Upper lobe of left lung (tissue), 6 donors: ENCODE data around the gene TOMM22. TPM values are rescaled to one million over a fixed set of nuclear protein-coding genes. Genes with fewer than 3 reads are reported as not detected.
A peak's percentile ranks its signal among the peaks of the same experiment; 100 is the strongest.

Experiments used
- ATAC-seq, 2 donors: fragments of 200-7000 bp; cut with Tn5 transposase; one replicate each; pipeline ENCODE4 v1.9.1; 2022; ENCODE audit warnings: mild to moderate bottlenecking in 2 of 2, moderate library complexity in 2 of 2; ENCODE audit not compliant: low FRiP score in 2 of 2
- DNase-seq, 2 donors: peaks; one replicate each; pipeline ENCODE4 v3.0.0-alpha.2; 2019 to 2020
- H3K27ac ChIP-seq, 4 donors: fragments of 200-600 bp; sonication (generic); one replicate each; pipeline ENCODE4 v1.5.1; 2016 to 2019
- H3K27me3 ChIP-seq, 4 donors: fragments of 200-600 bp; sonication (generic); one replicate each; pipeline ENCODE4 v1.5.1; 2017 to 2019
- H3K36me3 ChIP-seq, 4 donors: fragments of 200-600 bp; sonication (generic); one replicate each; pipeline ENCODE4 v1.5.1; 2016 to 2019
- H3K4me1 ChIP-seq, 4 donors: fragments of 200-600 bp; sonication (generic); one replicate each; pipeline ENCODE4 v1.5.1; 2018 to 2019
- H3K4me3 ChIP-seq, 4 donors: fragments of 200-600 bp; sonication (generic); one replicate each; pipeline ENCODE4 v1.5.1; 2017 to 2019; ENCODE audit warnings: mild to moderate bottlenecking in 2 of 4, moderate library complexity in 1 of 4
- H3K9me3 ChIP-seq, 4 donors: fragments of 200-600 bp; sonication (generic); one replicate each; pipeline ENCODE4 v1.5.1; 2018 to 2019
- EP300 ChIP-seq, 4 donors: sonication (generic); formaldehyde crosslinking; IDR thresholded peaks; one replicate each; pipeline ENCODE4 v1.5.1; 2017; ENCODE audit warnings: antibody characterized with exemption in 4 of 4, control low read depth in 2 of 4
- POLR2A ChIP-seq, 4 donors: fragments of 450-650 bp; IDR thresholded peaks; one replicate each; pipeline ENCODE4 v1.5.1; 2016 to 2017; ENCODE audit warnings: antibody characterized with exemption in 4 of 4, mild to moderate bottlenecking in 2 of 4
- POLR2AphosphoS5 ChIP-seq, 2 donors: sonication (generic); formaldehyde crosslinking; IDR thresholded peaks; one replicate each; pipeline ENCODE4 v1.5.1; 2017; ENCODE audit warnings: antibody characterized with exemption in 2 of 2
- WGBS, 2 donors: methylation state at CpG; one replicate each; pipeline ENCODE4 v1.1.5; 2017 to 2018; 5-methylcytosine and 5-hydroxymethylcytosine counted together
- total RNA-seq, 6 donors: library from RNA; depleted of rRNA in 4 of 6; stranded (reverse); fragments of >200 nt in 4 of 6; gene quantifications; one replicate each; pipeline versions ENCODE4 v1.1.0 to v1.2.1, GENCODE V29; 2016 to 2021
- TF ChIP-seq, protein P1 (sequence below), 6 experiments: fragments of 450-650 bp in 4 of 6; fragments of 200-600 bp in 2 of 6; sonication (generic) in 2 of 6; IDR thresholded peaks; one replicate each; pipeline ENCODE4 v1.5.1; 2016 to 2019; ENCODE audit warnings: antibody characterized with exemption in 6 of 6
- donor health status: DM: no; HTN: no; CAD: no; lungs with moderate emphysema.
- donor health status: DM: no; HTN: yes; CAD: no; lungs with severe emphysema.

Gene TOMM22
- total RNA-seq, 6 donors from 2014 or later: 9.4 to 60.3 (median 24.1) TPM

DNA sequence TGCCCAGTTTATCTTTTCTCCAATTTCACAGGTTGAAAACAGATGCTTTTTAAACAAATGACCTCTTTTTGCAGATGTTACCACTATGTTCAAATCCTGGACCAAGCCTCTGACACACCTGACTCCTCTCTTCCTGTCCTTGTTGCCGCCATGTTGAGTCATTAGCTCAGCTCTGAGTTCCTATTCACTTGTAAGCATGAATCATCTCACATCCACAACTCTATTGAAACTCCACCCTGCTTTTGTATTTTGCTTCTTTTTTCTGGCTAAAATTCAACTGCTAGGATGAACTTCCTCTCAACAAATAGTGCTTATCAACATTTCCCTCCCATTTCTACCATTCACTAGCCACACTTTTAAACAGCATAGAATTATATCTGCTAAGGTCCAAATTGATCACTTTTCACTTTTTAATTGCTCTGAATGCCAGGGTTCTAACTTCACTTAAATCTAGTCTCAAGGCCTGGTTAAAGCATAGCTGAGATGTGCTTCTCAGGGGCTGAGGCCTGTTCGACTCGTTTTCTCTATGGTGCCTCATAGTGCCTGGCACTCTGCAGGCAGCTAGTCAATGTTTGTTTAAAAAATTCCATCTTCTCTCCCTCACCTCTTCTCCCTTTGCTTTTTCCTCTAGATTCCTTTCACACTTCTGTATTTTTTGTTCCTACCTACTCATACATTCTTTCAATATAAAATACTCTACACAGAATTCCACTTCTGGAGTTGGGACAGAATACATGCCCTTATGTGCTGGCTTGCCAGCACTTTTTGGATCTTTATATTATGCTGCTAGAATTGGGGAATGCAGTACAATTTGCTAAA, 15.1 kb downstream of the TOMM22 start:
- no peaks in the 10 kb centered on the region for H3K9me3 ChIP-seq
- TF ChIP-seq POLR2AphosphoS5 (IDR thresholded peaks at IDR 0.05) (peak in 1 of 2 donors; percentile 23), EP300 (IDR thresholded peaks at IDR 0.05) (no peak), POLR2A (IDR thresholded peaks at IDR 0.05) (no peak)
- TF ChIP-seq, protein P1, sequence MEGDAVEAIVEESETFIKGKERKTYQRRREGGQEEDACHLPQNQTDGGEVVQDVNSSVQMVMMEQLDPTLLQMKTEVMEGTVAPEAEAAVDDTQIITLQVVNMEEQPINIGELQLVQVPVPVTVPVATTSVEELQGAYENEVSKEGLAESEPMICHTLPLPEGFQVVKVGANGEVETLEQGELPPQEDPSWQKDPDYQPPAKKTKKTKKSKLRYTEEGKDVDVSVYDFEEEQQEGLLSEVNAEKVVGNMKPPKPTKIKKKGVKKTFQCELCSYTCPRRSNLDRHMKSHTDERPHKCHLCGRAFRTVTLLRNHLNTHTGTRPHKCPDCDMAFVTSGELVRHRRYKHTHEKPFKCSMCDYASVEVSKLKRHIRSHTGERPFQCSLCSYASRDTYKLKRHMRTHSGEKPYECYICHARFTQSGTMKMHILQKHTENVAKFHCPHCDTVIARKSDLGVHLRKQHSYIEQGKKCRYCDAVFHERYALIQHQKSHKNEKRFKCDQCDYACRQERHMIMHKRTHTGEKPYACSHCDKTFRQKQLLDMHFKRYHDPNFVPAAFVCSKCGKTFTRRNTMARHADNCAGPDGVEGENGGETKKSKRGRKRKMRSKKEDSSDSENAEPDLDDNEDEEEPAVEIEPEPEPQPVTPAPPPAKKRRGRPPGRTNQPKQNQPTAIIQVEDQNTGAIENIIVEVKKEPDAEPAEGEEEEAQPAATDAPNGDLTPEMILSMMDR (IDR thresholded peaks at IDR 0.05): no peak
- ATAC-seq (no peak), DNase-seq (peak in 1 of 2 donors; percentile 51)
- peak overlapping the region in 1 of 4 donors; percentile 65 for H3K4me3 ChIP-seq
- peaks cover 0 to 28% (median 4%) of the 10 kb centered on the region in 4 donors for H3K36me3 ChIP-seq
- peak overlapping the region; percentile 41 to 99 (median 98) for H3K27ac ChIP-seq
- peaks cover 57 to 71% (median 60%) of the 10 kb centered on the region in 4 donors for H3K4me1 ChIP-seq
- 24 to 32% methylated on average over 3 of the region's 3 CpGs for WGBS, 2 donors
- no peaks in the 10 kb centered on the region for H3K27me3 ChIP-seq

DNA sequence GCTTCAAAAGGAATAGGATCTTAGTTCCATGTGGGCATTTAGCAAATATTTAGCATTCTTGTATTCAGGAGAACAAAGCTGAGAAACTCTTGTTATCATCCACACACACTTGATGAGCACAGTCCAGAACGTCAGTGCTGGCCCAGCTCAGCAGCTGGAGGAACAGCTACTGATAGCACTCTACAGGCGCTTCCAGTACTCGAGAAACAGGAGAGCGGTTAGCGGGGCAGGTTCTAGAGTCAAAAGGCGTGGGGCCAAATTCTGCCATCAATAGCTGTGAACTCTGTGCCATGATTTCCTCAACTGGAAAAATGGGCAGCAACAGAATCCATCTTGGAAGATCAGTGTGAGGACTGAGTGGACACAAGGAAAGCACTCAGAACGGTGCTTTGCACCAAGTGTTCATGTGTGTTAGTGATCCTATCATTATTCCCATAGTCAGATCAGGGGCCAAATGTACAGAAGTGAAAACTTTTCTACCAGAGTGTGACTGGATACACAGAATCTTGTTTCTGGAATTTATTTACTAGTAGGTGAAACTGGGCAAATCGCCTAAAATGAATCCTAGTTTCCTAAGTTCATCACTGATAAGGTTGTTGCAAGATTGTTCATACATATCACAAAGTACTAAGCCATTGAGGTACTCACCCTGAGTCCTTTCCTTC, 15.8 kb downstream of the TOMM22 start:
- no peak for DNase-seq
- 63 to 77% methylated on average over 8 of the region's 8 CpGs for WGBS, 2 donors
- Histone ChIP-seq H3K27me3 (no peaks in the 10 kb centered on the region), H3K4me1 (peaks cover 57 to 71% (median 61%) of the 10 kb centered on the region in 4 donors), H3K4me3 (peak overlapping the region in 1 of 4 donors; percentile 65), H3K9me3 (no peaks in the 10 kb centered on the region), H3K27ac (peak overlapping the region; percentile 41 to 99 (median 98)), H3K36me3 (peaks cover 0 to 22% (median 1%) of the 10 kb centered on the region in 4 donors)
- TF ChIP-seq POLR2AphosphoS5 (IDR thresholded peaks at IDR 0.05): peak in 1 of 2 donors; percentile 6
- TF ChIP-seq, protein P1 (IDR thresholded peaks at IDR 0.05): no peak
- no peak for ATAC-seq

DNA sequence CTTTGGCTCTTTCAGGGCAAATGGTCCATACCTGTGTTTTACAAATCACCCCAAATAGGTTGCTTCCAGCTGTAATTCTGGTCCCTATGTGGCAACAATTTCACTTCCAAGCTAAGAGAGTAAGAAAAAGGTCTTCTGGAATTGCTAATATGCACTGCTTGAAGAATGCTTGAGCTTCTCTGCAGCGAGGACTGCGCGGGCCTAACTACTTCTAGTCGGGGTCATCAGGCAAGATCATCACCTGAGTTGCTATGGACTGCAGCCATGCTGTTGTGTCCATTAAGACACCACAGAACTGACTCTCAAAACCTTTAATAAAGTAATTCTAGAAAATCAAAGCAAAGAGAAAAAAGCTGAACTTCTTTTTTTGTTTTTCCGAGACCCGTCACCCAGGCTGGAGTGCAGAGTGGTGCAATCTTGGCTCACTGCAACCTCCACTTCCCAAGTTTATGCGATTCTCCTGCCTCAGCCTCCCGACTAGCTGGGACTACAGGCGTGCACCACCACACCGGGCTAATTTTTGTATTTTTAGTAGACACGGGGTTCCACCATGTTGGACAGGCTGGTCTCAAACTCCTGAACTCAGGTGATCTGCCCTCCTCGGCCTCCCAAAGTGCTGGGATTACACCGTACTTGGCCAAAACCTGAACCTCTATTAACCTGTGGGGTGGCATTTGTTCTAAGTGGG, 16.8 kb downstream of the TOMM22 start:
- no peak for DNase-seq
- no peak for ATAC-seq
- peak overlapping the region; percentile 97 to 99 (median 98) for H3K27ac ChIP-seq
- peak overlapping the region; percentile 51 to 65 (median 62) for H3K4me3 ChIP-seq
- no peaks in the 10 kb centered on the region for H3K9me3 ChIP-seq
- TF ChIP-seq, protein P1 (IDR thresholded peaks at IDR 0.05): no peak
- TF ChIP-seq EP300 (IDR thresholded peaks at IDR 0.05) (no peak), POLR2A (IDR thresholded peaks at IDR 0.05) (no peak), POLR2AphosphoS5 (IDR thresholded peaks at IDR 0.05) (no peak)
- peaks cover 0 to 12% (median 1%) of the 10 kb centered on the region in 4 donors for H3K36me3 ChIP-seq
- H3K4me1 ChIP-seq: peaks cover 55 to 67% (median 59%) of the 10 kb centered on the region in 4 donors
- no peaks in the 10 kb centered on the region for H3K27me3 ChIP-seq
- WGBS, 2 donors: 76 to 82% methylated on average over 13 of the region's 13 CpGs

DNA sequence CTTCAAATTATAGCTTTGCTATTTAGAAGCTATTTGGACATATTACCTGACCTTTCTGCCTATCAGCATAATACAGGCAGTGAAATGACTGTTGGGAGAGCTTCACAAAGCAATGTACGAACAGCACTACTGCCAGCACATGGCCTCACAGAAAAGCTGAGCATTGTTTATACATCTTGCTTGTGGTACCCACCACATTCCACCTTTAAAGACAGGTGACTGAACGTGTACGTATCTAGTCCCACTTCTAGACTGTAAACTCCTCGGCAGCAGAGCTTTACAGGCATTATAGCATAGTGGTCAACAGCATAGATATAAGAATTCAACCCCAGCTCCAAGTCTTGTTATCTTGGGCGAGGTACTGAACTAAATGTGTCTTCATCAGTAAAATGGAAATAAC, 17.4 kb downstream of the TOMM22 start:
- H3K4me1 ChIP-seq: peaks cover 54 to 61% (median 56%) of the 10 kb centered on the region in 4 donors

More for the DNA sequence above, 17.4 kb downstream of the TOMM22 start:
- DNase-seq (no peak), ATAC-seq (no peak)
- Histone ChIP-seq H3K9me3 (no peaks in the 10 kb centered on the region), H3K4me3 (peak overlapping the region; percentile 51 to 65 (median 62)), H3K27me3 (no peaks in the 10 kb centered on the region), H3K36me3 (peaks cover 0 to 7% (median 1%) of the 10 kb centered on the region in 4 donors), H3K27ac (peak overlapping the region; percentile 97 to 99 (median 98))
- TF ChIP-seq POLR2AphosphoS5 (IDR thresholded peaks at IDR 0.05) (no peak), EP300 (IDR thresholded peaks at IDR 0.05) (no peak)
- WGBS, 2 donors: 47 to 55% methylated on average over 5 of the region's 5 CpGs
